ENCODE results near the gene VAV2. TPM values are rescaled to one million over a fixed set of nuclear protein-coding genes. Genes with fewer than 3 reads are reported as not detected.

VAV2 gene
- total RNA-seq, 4 donors from 2014 or later, result 4.7 to 42.2 (median 15.8) TPM

DNA sequence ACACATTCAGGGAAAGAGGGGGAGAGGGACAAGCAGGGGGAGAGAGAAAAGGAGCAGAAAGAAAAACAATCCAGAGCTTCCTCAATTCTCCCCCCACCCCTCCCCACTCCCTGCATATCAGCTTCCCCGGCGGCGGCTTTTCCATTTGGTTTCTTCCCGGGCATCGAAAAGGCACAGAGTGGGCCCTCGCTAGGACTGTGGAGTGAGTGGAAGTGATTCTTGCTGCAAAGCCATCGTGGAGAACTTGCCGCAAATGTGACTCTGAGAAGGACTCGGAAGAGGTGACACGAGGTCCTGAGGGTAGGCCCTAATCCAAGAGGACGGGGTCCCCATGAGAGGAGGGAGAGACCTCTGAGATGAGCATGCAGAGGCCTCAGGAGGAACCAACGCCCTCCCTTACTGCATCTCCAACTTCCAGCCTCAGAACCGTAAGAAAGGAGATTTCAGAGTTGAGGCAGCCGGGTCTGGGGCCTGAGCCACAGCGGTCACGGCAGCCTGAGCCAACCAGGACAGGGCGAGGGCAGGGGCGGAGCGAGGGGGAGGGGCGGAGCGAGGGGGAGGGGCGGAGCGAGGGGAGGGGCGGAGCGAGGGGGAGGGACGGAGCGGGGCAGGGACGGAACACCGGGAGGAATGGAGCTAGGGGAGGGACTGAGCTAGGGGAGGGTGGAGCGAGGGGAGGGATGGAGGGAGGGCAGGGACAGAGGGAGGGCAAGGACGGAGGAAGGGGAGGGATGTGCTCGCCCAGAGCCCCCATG lies 232.8 kb downstream of the VAV2 start:
- DNase-seq, result peak in 1 of 2 donors; percentile 69
- no peaks in the 10 kb centered on the region for H3K36me3 ChIP-seq
- H3K4me1 ChIP-seq, result no peaks in the 10 kb centered on the region
- no peaks in the 10 kb centered on the region for H3K27me3 ChIP-seq
- no peak overlapping the region for H3K27ac ChIP-seq
- intact Hi-C loops (cut with DNase I; ENCODE audit: low total_unique reads), result no loop called here
- TF ChIP-seq, protein P1, sequence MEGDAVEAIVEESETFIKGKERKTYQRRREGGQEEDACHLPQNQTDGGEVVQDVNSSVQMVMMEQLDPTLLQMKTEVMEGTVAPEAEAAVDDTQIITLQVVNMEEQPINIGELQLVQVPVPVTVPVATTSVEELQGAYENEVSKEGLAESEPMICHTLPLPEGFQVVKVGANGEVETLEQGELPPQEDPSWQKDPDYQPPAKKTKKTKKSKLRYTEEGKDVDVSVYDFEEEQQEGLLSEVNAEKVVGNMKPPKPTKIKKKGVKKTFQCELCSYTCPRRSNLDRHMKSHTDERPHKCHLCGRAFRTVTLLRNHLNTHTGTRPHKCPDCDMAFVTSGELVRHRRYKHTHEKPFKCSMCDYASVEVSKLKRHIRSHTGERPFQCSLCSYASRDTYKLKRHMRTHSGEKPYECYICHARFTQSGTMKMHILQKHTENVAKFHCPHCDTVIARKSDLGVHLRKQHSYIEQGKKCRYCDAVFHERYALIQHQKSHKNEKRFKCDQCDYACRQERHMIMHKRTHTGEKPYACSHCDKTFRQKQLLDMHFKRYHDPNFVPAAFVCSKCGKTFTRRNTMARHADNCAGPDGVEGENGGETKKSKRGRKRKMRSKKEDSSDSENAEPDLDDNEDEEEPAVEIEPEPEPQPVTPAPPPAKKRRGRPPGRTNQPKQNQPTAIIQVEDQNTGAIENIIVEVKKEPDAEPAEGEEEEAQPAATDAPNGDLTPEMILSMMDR (IDR thresholded peaks at IDR 0.05), result no peak
- no peak for TF ChIP-seq POLR2A (IDR thresholded peaks at IDR 0.05)
- H3K9me3 ChIP-seq, result no peaks in the 10 kb centered on the region
- no peak overlapping the region for H3K4me3 ChIP-seq

DNA sequence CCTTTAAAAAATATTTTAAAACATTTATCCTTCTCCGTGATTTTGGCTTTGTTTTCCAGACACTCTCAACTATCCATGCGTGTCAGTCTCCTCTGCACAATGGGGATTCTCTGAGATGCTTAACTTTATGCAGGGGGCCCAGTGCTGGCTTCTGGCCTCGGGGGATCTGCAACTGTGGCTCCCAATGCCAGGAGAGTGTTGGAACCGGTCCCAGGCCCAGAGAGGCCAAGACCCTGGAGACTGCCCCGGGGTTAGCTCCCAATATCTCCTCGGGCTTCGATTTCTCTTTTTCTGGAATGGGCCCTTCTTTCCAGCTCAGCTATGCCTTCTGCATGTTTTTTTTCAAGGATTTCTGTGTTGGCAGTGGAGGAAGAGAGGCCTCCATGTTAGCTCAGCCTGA lies 233.9 kb downstream of the VAV2 start:
- intact Hi-C loops (cut with DNase I; ENCODE audit: low total_unique reads), result no loop called here
- H3K27me3 ChIP-seq, result no peaks in the 10 kb centered on the region
- no peaks in the 10 kb centered on the region for H3K36me3 ChIP-seq
- no peak overlapping the region for H3K27ac ChIP-seq
- TF ChIP-seq, protein P1 (IDR thresholded peaks at IDR 0.05), result no peak
- TF ChIP-seq POLR2A (IDR thresholded peaks at IDR 0.05), result no peak
- peak in 1 of 2 donors; percentile 10 for DNase-seq
- no peaks in the 10 kb centered on the region for H3K4me1 ChIP-seq
- H3K9me3 ChIP-seq, result no peaks in the 10 kb centered on the region
- no peak overlapping the region for H3K4me3 ChIP-seq

DNA sequence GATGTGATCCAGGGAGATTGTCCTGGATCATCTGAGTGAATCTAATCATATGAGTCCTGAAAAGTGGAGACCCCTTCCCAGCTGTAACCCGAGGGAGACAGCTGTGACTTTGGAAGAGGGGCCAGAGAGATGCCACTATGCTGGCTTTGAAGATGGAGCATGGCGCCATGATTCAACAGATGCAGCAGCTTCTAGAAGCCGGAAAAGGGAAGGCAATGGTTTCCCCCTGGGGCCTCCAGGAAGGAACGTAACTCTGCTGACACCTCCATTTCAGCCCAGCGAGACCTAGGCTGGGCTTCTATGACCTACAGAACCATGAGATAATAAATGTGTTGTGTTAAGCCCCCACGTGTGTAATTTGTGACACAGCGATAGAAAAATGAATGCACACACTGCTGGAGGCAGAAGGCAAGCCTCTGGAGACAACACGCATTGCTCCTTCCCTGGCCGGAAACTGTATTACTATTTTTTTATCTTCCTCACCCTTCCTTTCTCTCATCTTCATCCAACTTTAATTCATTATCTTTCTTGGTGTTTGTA lies 237.4 kb downstream of the VAV2 start:
- Histone ChIP-seq H3K9me3 (no peaks in the 10 kb centered on the region), H3K4me1 (no peaks in the 10 kb centered on the region), H3K36me3 (no peaks in the 10 kb centered on the region), H3K27me3 (peaks cover 0 to 3% of the 10 kb centered on the region in 2 donors), H3K4me3 (no peak overlapping the region), H3K27ac (no peak overlapping the region)
- TF ChIP-seq POLR2A (IDR thresholded peaks at IDR 0.05), result no peak
- TF ChIP-seq, protein P1 (IDR thresholded peaks at IDR 0.05), result no peak
- peak in 1 of 2 donors; percentile 5 for DNase-seq
- intact Hi-C loops (cut with DNase I; ENCODE audit: low total_unique reads), result no loop called here

DNA sequence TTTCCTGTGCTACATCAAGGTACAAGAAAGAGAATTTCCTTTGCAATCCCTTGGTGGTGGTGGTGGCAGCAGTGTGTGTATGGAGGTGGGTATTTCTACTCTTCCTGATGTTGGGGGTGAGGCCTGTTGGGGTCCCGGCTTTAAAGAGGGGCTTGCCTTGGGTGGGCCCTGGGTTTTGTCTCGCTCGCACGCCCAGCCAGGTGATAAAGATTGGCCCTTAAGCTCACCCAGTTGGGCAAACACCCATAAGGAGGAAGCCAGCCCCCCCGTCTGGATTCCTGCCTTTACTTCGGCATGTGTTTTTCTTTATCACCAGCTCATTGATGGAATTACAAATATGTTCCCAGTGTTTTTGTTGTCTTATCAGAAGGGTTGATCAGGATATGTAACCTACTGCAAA lies 237.9 kb downstream of the VAV2 start:
- DNase-seq, result peak in 1 of 2 donors; percentile 10
- intact Hi-C loops (cut with DNase I; ENCODE audit: low total_unique reads), result no loop called here
- H3K4me3 ChIP-seq, result no peak overlapping the region

More for the DNA sequence above, 237.9 kb downstream of the VAV2 start:
- Histone ChIP-seq H3K9me3 (no peaks in the 10 kb centered on the region), H3K27ac (no peak overlapping the region), H3K27me3 (peaks cover 0 to 3% of the 10 kb centered on the region in 2 donors), H3K36me3 (no peaks in the 10 kb centered on the region), H3K4me1 (no peaks in the 10 kb centered on the region)
- TF ChIP-seq, protein P1 (IDR thresholded peaks at IDR 0.05), result no peak
- TF ChIP-seq POLR2A (IDR thresholded peaks at IDR 0.05), result no peak

Data from uterus (tissue), 4 donors.